WI38 (cell line): Measurements from ENCODE around the gene GRID2.
"Not testable (repeated sequence)": the region's sequence is repeated elsewhere in the genome, so short reads cannot be mapped to it uniquely, and the experiment has no call there.

Experiments used
- H3K4me3 ChIP-seq: 2 replicates; pipeline ENCODE4 v1.5.1; 2011; ENCODE audit warnings: low read depth, mild to moderate bottlenecking, control low read depth, low read length
- TF ChIP-seq, protein P1 (sequence below): IDR thresholded peaks from 2 replicates; pipeline ENCODE4 v1.5.1; 2012; ENCODE audit warnings: low read depth, mild to moderate bottlenecking, control low read depth, low read length

GRID2 gene

DNA sequence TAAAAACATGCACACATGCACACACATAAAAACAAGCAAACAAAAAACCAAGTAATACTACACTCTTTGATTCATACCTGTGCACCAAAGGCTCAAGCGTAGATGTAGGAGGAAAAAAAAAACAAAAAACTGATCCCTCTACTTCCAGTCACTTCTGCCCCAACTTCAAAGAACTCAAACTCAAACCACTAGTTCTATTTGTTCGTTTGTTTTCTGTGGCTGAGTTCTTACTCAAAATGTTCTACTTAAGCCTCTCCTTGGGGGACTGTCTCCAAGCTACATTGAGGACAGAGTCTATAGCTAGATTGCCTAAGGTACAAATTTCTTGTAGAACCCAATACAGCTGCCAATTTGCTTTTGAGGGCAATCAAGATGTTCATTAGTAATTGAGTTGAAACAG, 1353.8 kb downstream of the GRID2 start:
- H3K4me3 ChIP-seq: no peak overlapping the region
- TF ChIP-seq, protein P1, sequence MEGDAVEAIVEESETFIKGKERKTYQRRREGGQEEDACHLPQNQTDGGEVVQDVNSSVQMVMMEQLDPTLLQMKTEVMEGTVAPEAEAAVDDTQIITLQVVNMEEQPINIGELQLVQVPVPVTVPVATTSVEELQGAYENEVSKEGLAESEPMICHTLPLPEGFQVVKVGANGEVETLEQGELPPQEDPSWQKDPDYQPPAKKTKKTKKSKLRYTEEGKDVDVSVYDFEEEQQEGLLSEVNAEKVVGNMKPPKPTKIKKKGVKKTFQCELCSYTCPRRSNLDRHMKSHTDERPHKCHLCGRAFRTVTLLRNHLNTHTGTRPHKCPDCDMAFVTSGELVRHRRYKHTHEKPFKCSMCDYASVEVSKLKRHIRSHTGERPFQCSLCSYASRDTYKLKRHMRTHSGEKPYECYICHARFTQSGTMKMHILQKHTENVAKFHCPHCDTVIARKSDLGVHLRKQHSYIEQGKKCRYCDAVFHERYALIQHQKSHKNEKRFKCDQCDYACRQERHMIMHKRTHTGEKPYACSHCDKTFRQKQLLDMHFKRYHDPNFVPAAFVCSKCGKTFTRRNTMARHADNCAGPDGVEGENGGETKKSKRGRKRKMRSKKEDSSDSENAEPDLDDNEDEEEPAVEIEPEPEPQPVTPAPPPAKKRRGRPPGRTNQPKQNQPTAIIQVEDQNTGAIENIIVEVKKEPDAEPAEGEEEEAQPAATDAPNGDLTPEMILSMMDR: no peak

DNA sequence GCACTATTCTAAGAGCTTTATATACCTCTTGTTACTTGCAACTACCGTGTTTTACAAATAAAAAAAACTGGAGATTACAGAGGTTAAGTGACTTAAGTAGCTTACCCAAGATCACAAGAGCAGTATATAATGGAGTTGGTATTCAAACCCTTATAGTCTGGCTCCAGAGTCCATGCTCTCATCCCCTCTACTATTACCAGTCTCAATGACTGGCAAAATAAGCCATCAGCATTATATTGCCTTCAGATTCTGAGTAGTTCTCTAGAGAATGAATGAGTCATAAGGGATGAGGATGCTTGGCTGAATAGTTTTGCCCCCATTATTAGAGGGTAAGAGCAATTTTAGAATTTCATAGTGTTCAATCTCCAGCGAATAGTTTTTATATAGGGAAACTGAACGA, 1354.7 kb downstream of the GRID2 start:
- no peak overlapping the region for H3K4me3 ChIP-seq
- TF ChIP-seq, protein P1: no peak

DNA sequence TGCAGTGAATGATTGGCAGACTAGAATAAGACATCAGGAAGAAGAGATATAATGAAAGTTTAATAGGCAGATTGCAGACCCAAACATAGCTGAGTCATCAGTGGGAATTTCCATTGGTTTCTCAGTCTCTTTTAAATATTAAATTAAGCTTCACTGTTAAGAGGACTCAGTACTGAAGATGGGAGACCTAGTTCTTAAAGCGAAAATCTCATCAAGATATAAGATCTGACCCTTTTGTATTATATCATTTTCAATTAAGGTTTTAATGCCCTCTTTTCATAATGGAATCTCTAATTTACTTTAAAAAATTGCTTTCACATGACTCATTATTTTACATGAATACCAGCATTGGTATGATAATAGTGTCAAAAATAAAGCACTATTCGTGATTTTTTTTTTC, 1355.9 kb downstream of the GRID2 start:
- no peak overlapping the region for H3K4me3 ChIP-seq
- TF ChIP-seq, protein P1: no peak

DNA sequence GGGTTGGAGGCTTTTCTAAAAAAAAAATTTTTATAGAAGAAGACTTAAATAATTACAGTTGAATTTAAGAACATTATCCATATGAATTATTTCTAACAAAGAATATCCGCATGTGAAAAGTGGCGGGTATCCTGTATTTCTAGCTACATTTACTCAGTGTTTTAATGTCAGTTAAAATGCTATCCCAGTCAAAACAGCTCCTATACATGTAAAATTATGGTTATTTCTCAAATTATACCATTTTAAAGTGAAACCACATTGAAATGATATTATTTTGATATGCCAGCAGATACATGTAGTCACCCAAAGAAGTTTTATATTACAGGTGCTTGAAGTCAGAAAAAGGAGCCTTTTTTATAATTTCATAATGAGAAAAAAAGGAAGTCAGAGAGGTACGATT, 1356.3 kb downstream of the GRID2 start:
- TF ChIP-seq, protein P1: no peak
- no peak overlapping the region for H3K4me3 ChIP-seq

- TF ChIP-seq, protein P1: no peak
- no peak overlapping the region for H3K4me3 ChIP-seq
Measured at GRCh38 chr4:93670434-93670833, 1366.7 kb downstream of the GRID2 start.

- H3K4me3 ChIP-seq: no peak overlapping the region
- TF ChIP-seq, protein P1: no peak
Measured at GRCh38 chr4:93671093-93671492, 1367.3 kb downstream of the GRID2 start.

DNA sequence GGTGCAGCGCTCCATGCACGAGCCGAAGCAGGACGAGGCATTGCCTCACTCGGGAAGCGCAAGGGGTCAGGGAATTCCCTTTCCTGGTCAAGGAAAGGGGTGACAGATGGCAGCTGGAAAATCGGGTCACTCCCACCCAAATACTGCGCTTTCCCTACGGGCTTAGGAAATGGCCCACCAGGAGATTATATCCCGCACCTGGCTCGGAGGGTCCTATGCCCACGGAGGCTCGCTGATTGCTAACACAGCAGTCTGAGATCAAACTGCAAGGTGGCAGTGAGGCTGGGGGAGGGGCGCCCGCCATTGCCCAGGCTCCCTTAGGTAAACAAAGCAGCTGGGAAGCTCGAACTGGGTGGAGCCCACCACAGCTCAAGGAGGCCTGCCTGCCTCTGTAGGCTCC, 1373.2 kb downstream of the GRID2 start:
- not testable (repeated sequence) for H3K4me3 ChIP-seq

DNA sequence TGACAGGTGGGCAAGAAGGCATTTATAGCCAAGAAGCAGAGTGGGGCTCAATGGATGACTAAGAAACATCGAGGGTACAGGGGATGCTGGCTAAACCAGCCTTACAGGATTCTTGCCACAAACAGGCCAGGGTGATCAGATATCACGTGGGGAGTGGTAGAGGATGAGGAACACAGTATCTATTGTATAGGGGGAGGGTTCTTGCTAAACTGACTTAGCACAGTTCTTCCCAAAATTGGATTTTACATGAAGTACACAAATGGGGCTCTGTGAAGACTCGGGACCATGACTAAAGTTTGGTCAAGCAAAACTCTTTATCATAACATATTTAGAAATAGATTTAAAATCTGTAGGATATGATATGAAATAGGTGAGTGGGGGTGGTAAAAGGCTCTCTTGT, 1380.8 kb downstream of the GRID2 start:
- TF ChIP-seq, protein P1: no peak
- H3K4me3 ChIP-seq: no peak overlapping the region
